ENCODE data around the gene LST1. TPM values are rescaled to one million over a fixed set of nuclear protein-coding genes. Genes with fewer than 3 reads are reported as not detected.

The LST1 gene
- total RNA-seq, 4 donors from 2014 or later = 3.7 to 72.9 (median 6.7) TPM

DNA sequence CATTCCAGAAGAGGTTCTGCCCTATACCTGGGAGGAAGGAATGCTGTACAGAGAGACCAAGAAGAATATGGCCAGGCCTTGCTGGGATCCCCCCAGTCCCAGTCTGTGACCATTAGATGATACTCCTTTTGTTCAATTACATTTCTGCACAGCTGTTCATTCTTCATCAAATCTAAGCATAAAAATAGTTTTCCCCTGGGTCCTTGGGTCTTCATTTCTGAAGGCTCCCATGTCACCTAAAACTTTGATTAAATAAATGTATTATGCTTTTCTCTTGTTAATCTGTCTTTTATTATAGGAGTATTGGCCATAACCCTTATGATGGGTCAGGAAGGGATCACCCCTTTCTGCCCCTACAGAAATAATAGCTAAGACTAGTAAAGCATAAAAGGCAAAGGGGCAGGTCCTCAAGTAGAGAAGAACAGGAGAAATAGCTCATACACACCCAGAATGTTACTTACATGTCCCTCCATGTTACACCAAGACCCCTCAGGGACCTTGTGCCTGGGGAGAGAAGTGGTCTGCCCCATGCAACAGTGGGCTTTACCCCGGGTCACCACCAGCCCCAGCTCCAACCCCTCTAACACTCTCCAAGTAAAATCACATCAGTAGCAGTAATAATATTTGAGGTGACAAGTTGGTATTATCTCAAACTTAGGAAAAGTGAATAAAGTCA lies 16.1 kb upstream of the LST1 start:
- WGBS = 76% methylated on average over 1 of the region's 1 CpG
- no peak for DNase-seq (ENCODE audit: low spot score in 2 of 2)
- Histone ChIP-seq H3K4me3 (no peak overlapping the region), H3K36me3 (no peaks in the 10 kb centered on the region), H3K9me3 (no peaks in the 10 kb centered on the region), H3K27me3 (peaks cover 3% of the 10 kb centered on the region), H3K27ac (no peak overlapping the region), H3K4me1 (peaks cover 4% of the 10 kb centered on the region)
- TF ChIP-seq EP300 (IDR thresholded peaks at IDR 0.05) = no peak
- TF ChIP-seq POLR2A (IDR thresholded peaks at IDR 0.05) = no peak
- no peak for TF ChIP-seq CTCF (IDR thresholded peaks at IDR 0.05)
- TF ChIP-seq POLR2AphosphoS5 (IDR thresholded peaks at IDR 0.05) = no peak

GRCh38 chr6:31572041-31572911 lies 13.8 kb upstream of the LST1 start, which contains the start of gene LTA:
TSS of gene LTA (plus strand) at chr6:31572289. CDS start at chr6:31572743, 454 bp downstream.
- H3K36me3 ChIP-seq = no peaks in the 10 kb centered on the region
- no peak for DNase-seq (ENCODE audit: low spot score in 2 of 2)
- TF ChIP-seq CTCF (IDR thresholded peaks at IDR 0.05) (no peak), POLR2A (IDR thresholded peaks at IDR 0.05) (no peak), POLR2AphosphoS5 (IDR thresholded peaks at IDR 0.05) (no peak), EP300 (IDR thresholded peaks at IDR 0.05) (no peak)
- H3K4me3 ChIP-seq = no peak within 1 kb of the TSS
- H3K9me3 ChIP-seq = no peaks in the 10 kb centered on the region
- 81% methylated on average over 27 of the region's 27 CpGs for WGBS
- peaks cover 11% of the 10 kb centered on the region for H3K4me1 ChIP-seq
- H3K27me3 ChIP-seq = peaks cover 3% of the 10 kb centered on the region
- no peak within 1 kb of the TSS for H3K27ac ChIP-seq

- H3K4me3 ChIP-seq = no peak overlapping the region
- no peaks in the 10 kb centered on the region for H3K36me3 ChIP-seq
- no peak for DNase-seq (ENCODE audit: low spot score in 2 of 2)
- no peak overlapping the region for H3K27ac ChIP-seq
- 80% methylated on average over 9 of the region's 9 CpGs for WGBS
- no peaks in the 10 kb centered on the region for H3K9me3 ChIP-seq
- no peak for TF ChIP-seq POLR2A (IDR thresholded peaks at IDR 0.05)
- no peak for TF ChIP-seq EP300 (IDR thresholded peaks at IDR 0.05)
- TF ChIP-seq CTCF (IDR thresholded peaks at IDR 0.05) = no peak
- no peak for TF ChIP-seq POLR2AphosphoS5 (IDR thresholded peaks at IDR 0.05)
- peaks cover 7% of the 10 kb centered on the region for H3K4me1 ChIP-seq
- H3K27me3 ChIP-seq = peaks cover 3% of the 10 kb centered on the region
Observed at GRCh38 chr6:31573239-31574105, 12.6 kb upstream of the LST1 start.

GRCh38 chr6:31574106-31575061 lies 11.7 kb upstream of the LST1 start:
- TF ChIP-seq POLR2AphosphoS5 (IDR thresholded peaks at IDR 0.05) (no peak), EP300 (IDR thresholded peaks at IDR 0.05) (no peak), CTCF (IDR thresholded peaks at IDR 0.05) (no peak), POLR2A (IDR thresholded peaks at IDR 0.05) (no peak)
- H3K4me3 ChIP-seq = no peak overlapping the region

More at GRCh38 chr6:31574106-31575061, 11.7 kb upstream of the LST1 start:
- Histone ChIP-seq H3K27me3 (peaks cover 3% of the 10 kb centered on the region), H3K27ac (no peak overlapping the region), H3K9me3 (no peaks in the 10 kb centered on the region), H3K4me1 (peaks cover 7% of the 10 kb centered on the region), H3K36me3 (no peaks in the 10 kb centered on the region)
- no peak for DNase-seq (ENCODE audit: low spot score in 2 of 2)
- 83% methylated on average over 14 of the region's 14 CpGs for WGBS

Measured in suprapubic skin (tissue), 4 donors.